Stimulated activated CD4-positive, alpha-beta T cell treated with anti-CD3 and anti-CD28 coated beads, Interleukin-2, amount 100 ng/mL, for 4 hours (primary cell): ENCODE measurements around the gene APOBEC3F.
"Not testable (repeated sequence)": the region's sequence is repeated elsewhere in the genome, so short reads cannot be mapped to it uniquely, and the experiment has no call there.

Experiments
- DNase-seq: peaks from one replicate; pipeline ENCODE4 v3.0.0-alpha.2; 2020; ENCODE audit warnings: low read depth

APOBEC3F gene

DNA sequence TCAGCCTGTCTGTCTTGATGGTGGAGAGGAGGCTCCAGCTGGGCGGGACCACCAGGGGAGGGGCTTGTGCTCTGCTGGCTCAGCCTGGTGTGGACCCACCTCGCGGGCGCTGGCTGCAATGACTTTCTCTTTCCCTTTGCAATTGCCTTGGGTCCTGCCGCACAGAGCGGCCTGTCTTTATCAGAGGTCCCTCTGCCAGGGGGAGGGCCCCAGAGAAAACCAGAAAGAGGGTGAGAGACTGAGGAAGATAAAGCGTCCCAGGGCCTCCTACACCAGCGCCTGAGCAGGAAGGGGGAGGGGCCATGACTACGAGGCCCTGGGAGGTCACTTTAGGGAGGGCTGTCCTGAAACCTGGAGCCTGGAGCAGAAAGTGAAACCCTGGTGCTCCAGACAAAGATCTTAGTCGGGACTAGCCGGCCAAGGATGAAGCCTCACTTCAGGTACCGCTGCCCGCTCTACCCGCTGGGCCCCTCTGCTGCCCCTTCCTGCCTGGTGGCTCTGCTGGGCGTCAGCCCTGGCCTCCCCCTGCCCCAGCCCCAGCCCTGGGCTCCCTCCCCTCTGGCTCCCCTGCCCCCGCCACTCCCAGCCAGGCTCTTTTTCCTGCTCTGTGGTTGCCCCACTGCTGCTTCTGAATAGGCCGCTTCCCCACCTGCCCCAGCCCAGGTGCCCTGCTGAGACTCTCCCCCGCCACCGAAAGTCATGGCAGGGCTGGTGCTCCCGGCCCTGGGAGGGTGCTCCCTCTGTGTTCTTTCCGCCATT, at the start of gene APOBEC3F:
APOBEC3F (plus strand) TSS at position 327 of the 759 bp plus-strand sequence; CDS start at position 424, 97 bp downstream.
- peak; percentile 49 for DNase-seq

DNA sequence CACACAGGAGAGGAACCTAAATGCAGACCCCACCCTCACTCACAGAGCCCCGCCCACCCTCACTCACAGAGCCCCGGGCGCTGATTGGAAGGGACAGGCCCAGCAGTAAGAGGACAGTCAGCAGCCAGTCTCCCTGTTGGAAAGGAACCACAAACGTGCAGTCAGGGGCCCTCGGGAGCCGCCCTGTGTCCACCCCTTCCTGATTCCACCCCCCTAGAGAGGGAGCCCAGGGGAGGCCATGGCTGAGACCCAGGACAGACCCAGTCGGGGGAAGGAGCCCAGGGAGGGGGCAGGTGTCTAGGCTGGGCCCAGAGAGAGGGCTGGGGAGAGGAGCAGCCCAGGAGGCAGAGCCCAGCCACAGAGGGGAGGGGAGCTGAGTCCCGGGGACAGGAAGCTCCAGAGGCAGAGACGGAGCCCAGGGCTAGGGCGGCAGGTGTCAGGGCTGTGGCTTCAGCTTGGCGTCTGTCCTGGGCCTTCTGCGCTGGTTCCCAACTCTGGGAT, 47.7 kb upstream of the APOBEC3F start:
- DNase-seq: not testable (repeated sequence)

- no peak for DNase-seq
Measured at GRCh38 chr22:38996105-38996504, 44.6 kb upstream of the APOBEC3F start.

DNA sequence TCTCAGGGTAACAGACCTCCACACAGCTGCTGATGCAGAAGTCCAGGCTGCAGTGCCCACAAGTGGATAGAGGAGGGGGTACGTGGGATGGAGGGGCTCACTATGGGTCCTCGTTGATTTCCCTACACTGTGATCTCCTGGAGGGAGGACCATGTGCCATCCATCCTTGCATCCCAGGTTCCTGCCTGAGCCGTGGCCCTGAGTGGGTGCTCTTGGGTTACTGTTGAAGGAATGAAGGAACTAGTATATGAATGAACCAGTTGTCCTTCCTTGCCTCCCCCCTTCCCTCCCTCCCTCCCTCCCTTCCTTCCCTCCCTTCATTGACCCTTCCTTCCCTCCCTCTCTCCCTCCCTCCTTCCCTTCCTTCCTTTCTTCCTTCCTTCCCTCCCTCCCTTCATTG, 43.1 kb upstream of the APOBEC3F start:
- no peak for DNase-seq

DNA sequence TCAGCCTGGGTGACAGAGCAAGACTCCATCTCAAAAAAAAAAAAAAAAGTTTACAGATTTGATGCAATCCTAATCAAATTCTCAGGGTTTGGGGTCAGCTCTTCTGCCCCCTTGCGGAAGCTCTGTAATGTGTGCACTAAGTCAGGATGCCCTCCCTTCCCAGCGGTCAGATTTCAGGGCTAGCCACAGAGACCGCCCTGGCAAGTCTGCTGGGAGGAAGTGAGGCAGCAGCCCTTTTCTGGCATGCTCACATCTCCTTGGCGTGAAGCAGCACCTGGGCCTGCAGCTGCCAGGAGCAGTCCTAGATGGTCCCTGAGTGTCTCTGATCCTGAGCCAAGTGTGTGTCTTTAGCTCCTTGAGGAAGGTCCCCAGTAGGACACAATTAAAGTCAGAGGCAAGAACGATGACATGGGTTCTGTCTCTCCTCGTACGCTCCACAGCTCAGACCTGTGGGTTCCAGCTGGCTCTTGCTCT, 37.5 kb upstream of the APOBEC3F start:
- DNase-seq: peak; percentile 59

DNA sequence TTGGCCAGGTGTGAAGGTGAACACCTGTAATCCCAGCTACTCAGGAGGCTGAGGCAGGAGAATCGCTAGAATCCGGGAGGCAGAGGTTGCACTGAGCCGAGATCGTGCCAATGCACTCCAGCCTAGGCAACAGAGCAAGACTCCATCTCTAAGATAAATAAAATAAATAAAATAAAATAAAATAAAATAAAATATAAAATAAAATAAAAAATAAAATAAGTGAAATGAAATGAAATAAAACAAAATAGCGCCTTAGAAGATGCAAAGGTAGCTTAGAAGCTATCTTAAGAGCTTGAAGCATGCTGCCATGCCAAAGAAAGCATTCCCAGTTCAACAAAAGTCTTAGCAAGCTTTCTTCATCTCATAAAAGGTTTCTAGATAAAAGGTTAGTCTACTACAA, 33.5 kb upstream of the APOBEC3F start:
- DNase-seq: no peak

- DNase-seq: not testable (repeated sequence)
Measured at GRCh38 chr22:39008271-39008850, 32.3 kb upstream of the APOBEC3F start.

DNA sequence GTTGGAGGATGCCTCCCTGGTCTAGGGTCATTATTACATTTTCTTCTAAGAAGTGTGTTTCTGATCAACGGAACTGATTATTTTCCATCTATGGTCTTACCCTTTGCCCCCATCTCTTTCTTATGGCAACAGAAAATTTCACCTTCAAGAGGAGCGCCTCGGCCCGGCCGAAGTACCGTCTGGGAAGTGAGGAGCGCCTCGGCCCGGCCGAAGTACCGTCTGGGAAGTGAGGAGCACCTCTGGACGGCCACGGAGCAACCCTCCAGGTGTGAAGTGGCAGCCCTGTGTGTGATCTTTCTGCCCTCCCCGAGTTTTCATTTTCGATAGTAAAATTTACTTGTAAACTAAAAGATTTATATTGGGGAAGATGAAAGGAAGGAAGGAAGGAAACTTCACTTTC, 29.7 kb upstream of the APOBEC3F start:
- no peak for DNase-seq

DNA sequence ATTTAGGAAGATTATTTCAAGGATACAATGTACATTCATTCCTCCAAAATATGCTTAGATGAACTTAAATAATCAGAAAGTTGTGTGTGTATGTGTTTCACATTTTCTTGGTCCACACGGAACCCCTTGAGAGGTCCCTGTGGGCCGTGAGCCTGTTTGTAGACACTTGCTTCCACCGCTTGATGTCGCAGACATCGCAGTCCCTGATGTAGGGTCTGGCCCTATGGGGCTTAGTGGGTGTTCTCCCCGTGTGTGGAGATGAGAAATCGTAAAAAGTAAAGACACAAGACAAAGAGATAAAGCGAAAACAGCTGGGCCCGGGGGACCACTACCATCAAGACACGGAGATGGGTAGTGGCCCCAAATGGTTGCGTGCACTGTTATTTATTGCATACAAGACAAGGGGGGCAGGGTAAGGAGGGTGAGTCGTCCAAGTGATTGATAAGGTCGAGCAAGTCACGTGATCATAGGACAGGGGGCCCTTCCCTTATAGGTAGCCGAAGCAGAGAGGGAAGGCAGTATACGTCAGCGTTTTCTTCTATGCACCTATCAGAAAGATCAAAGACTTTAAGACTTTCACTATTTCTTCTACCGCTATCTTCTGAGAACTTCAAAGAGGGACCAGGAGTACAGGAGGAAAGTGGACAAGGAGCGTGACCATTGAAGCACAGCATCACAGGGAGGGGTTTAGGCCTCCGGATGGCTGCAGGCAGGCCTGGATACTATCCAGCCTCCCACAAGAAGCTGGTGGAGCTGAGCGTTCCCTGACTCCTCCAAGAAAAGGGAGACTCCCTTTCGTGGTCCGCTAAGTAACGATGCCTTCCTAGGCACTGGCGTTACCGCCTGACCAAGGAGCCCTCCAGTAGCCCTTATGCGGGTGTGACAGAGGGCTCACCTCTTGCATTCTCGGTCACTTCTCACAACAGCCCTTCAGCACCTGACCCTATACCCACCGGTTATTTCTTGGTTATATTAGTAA, 27.8 kb upstream of the APOBEC3F start:
- DNase-seq: no peak

GRCh38 chr22:39013561-39013941, 27.1 kb upstream of the APOBEC3F start:
- not testable (repeated sequence) for DNase-seq

DNA sequence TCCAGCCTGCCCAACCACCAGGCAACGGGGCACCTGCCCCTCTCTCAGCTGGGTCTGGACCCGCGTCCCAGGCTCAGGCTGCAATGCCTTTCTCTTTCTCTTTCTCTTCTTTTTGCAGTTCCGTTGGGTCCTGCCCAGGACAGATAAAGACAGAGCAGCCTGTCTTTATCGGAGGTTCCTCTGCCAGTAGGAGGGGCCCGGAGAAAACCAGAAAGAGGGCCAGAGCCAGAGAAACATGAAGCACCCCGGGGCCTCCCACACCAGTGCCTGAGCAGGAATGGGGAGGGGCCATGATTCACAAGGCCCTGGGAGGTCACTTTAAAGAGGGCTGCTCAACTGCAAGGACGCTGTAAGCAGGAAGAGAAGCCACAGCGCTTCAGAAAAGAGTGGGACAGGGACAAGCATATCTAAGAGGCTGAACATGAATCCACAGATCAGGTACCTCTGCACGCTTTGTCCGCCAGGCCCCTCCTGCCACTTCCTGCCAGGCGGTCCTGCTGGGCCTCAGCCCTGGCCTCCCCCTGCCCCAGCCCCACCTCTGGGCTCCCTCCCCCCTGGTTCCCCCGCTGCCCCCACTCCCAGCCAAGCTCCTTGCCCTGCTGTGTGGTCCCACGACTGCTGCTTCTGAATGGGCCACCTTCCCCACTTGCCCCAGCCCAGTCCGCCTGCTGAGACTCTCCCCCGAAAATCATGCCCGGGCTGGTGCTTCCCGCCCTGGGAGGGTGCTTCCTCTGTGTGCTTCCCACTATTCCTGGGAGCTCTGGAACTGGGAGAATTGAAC, 26.5 kb upstream of the APOBEC3F start, which contains the start of gene APOBEC3C:
APOBEC3C (plus strand) TSS at position 316 of the 781 bp plus-strand sequence; CDS start at position 422, 106 bp downstream.
- DNase-seq: peak; percentile 62

DNA sequence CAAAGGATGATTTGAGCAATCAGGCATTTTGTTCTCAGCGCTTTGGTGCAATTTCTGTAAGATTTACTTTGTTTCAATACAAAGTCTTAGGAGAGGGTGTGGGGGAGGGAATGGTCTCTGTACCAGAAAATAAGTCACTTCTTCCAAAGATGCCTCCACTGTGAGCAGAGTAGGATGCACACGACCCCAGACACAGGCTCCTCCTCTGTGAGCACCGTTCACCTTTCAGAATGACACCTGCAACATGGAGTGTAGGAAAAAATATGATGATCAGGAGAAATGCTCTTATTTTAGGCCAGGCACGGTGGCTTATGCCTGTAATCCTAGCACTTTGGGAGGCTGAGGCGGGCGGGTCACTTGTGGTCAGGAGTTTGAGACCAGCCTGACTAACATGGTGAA, 25.9 kb upstream of the APOBEC3F start:
- DNase-seq: not testable (repeated sequence)

GRCh38 chr22:39016592-39016991, 24.1 kb upstream of the APOBEC3F start:
- no peak for DNase-seq

DNA sequence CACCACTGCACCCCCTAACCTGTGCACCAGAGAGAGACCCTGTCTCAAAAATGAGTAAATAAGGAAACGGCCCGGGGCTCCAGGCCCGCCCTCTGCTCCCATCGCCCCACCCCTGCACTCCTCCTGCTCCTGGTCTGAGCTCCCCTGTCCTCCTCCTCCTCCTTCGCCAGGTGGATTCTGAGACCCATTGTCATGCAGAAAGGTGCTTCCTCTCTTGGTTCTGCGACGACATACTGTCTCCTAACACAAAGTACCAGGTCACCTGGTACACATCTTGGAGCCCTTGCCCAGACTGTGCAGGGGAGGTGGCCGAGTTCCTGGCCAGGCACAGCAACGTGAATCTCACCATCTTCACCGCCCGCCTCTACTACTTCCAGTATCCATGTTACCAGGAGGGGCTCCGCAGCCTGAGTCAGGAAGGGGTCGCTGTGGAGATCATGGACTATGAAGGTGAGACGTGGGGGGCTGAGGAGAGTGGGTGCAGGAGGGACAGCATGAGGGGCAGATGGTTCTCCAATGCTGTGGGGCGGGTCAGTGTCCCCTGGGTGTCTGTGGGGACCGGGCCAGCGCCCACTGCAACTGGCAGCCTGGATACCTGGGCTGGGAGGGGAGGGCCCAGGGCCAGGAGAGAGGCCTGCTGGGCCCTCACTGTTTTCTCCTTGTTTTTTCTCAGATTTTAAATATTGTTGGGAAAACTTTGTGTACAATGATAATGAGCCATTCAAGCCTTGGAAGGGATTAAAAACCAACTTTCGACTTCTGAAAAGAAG, 22.9 kb upstream of the APOBEC3F start:
- no peak for DNase-seq

- DNase-seq: not testable (repeated sequence)
Measured at GRCh38 chr22:39020021-39020651, 20.5 kb upstream of the APOBEC3F start.

- DNase-seq: no peak
Measured at GRCh38 chr22:39021552-39022250, 19.0 kb upstream of the APOBEC3F start.

- DNase-seq: no peak
Measured at GRCh38 chr22:39024519-39025308, 15.9 kb upstream of the APOBEC3F start.

GRCh38 chr22:39026509-39027150, 14.0 kb upstream of the APOBEC3F start:
- no peak for DNase-seq
